GM23338 (cell line): ENCODE measurements around the gene MPL. TPM values are rescaled to one million over a fixed set of nuclear protein-coding genes. Genes with fewer than 3 reads are reported as not detected.
A peak's percentile ranks its signal among the peaks of the same experiment; 100 is the strongest.

ENCODE experiments used
- ATAC-seq: fragments of 200-7000 bp; cut with Tn5 transposase; 3 replicates; pipeline ENCODE4 v1.9.1; 2020
- DNase-seq: peaks from one replicate; pipeline ENCODE4 v3.0.0-alpha.2; 2015; ENCODE audit warnings: low spot score
- H2AFZ ChIP-seq: fragments of 200-600 bp; sonication (generic); 2 replicates; pipeline ENCODE4 v1.8.0; 2016; ENCODE audit warnings: antibody characterized with exemption, mild to moderate bottlenecking, moderate library complexity
- H3F3A ChIP-seq: fragments of 200-600 bp; sonication (generic); replicated peaks from 2 replicates; pipeline ENCODE4 v1.8.0; 2017; ENCODE audit warnings: antibody characterized with exemption, mixed run types, low read depth
- H3K27ac ChIP-seq: fragments of 200-600 bp; sonication (generic); 2 replicates; pipeline ENCODE4 v1.6.1; 2016; ENCODE audit warnings: low read depth
- H3K27me3 ChIP-seq: fragments of 200-600 bp; sonication (generic); 2 replicates; pipeline ENCODE4 v1.8.0; 2016; ENCODE audit warnings: mild to moderate bottlenecking, mixed run types, moderate library complexity; ENCODE audit not compliant: insufficient read depth
- H3K36me3 ChIP-seq: fragments of 200-600 bp; sonication (generic); 2 replicates; pipeline ENCODE4 v1.8.0; 2016; ENCODE audit warnings: mild to moderate bottlenecking; ENCODE audit not compliant: insufficient read depth
- H3K4me1 ChIP-seq: fragments of 200-600 bp; sonication (generic); 2 replicates; pipeline ENCODE4 v1.8.0; 2016; ENCODE audit warnings: mild to moderate bottlenecking, moderate library complexity; ENCODE audit not compliant: insufficient read depth
- H3K4me2 ChIP-seq: fragments of 200-600 bp; sonication (generic); 2 replicates; pipeline ENCODE4 v1.7.1; 2017; ENCODE audit warnings: mixed run types
- H3K4me3 ChIP-seq: fragments of 200-600 bp; sonication (generic); 2 replicates; pipeline ENCODE4 v1.6.1; 2016; ENCODE audit warnings: mixed run types
- H3K79me2 ChIP-seq: fragments of 200-600 bp; sonication (generic); replicated peaks from 2 replicates; pipeline ENCODE4 v1.8.0; 2017; ENCODE audit warnings: mild to moderate bottlenecking; ENCODE audit not compliant: insufficient read depth
- H3K9me2 ChIP-seq: fragments of 200-600 bp; sonication (generic); 2 replicates; pipeline ENCODE4 v1.8.0; 2017; ENCODE audit not compliant: insufficient read depth
- H4K20me1 ChIP-seq: fragments of 200-600 bp; sonication (generic); replicated peaks from 2 replicates; pipeline ENCODE4 v1.8.0; 2017; ENCODE audit warnings: mild to moderate bottlenecking; ENCODE audit not compliant: insufficient read depth
- H3K27ac Mint-ChIP-seq: 2 replicates; pipeline ENCODE4 v1.8.0; 2020; ENCODE audit warnings: inconsistent platforms, mild to moderate bottlenecking, moderate library complexity, mixed read lengths
- H3K27me3 Mint-ChIP-seq: 3 replicates; pipeline ENCODE4 v1.8.0; 2022; ENCODE audit warnings: low read depth, mild to moderate bottlenecking, moderate library complexity, mixed read lengths, inconsistent platforms; ENCODE audit not compliant: insufficient read depth, poor library complexity
- H3K36me3 Mint-ChIP-seq: 3 replicates; pipeline ENCODE4 v1.8.0; 2021; ENCODE audit warnings: low read depth, mild to moderate bottlenecking, inconsistent platforms, moderate library complexity, mixed read lengths
- H3K4me1 Mint-ChIP-seq: 3 replicates; pipeline ENCODE4 v1.8.0; 2020; ENCODE audit warnings: mild to moderate bottlenecking, inconsistent platforms, mixed read lengths
- H3K4me3 Mint-ChIP-seq: 3 replicates; pipeline ENCODE4 v1.8.0; 2021; ENCODE audit warnings: moderate library complexity, mild to moderate bottlenecking, inconsistent platforms, mixed read lengths
- H3K9me3 Mint-ChIP-seq: 3 replicates; pipeline ENCODE4 v1.8.0; 2020; ENCODE audit warnings: moderate library complexity, mild to moderate bottlenecking, inconsistent platforms, mixed read lengths
- CTCF ChIP-seq, 2 experiments: fragments of 200-600 bp in 1 of 2; sonication (generic) in 1 of 2; conservative IDR thresholded peaks; 2 replicates each; pipeline versions ENCODE4 v1.5.1 to v1.6.1; 2016 to 2017; ENCODE audit warnings: antibody characterized with exemption in 2 of 2, low read depth in 2 of 2, mild to moderate bottlenecking in 2 of 2, moderate library complexity in 1 of 2
- EZH2 ChIP-seq: fragments of 200-600 bp; sonication (generic); IDR thresholded peaks from one replicate; pipeline ENCODE4 v1.8.0; 2017; ENCODE audit warnings: antibody characterized with exemption, mild to moderate bottlenecking, low read depth; ENCODE audit not compliant: unreplicated experiment
- EZH2phosphoT487 ChIP-seq: fragments of 200-600 bp; sonication (generic); IDR thresholded peaks from one replicate; pipeline ENCODE4 v1.8.1; 2018; ENCODE audit warnings: antibody characterized with exemption; ENCODE audit not compliant: unreplicated experiment
- JUNB ChIP-seq: IDR thresholded peaks from one replicate; pipeline ENCODE4 v1.6.1; 2016; ENCODE audit warnings: antibody characterized with exemption; ENCODE audit not compliant: unreplicated experiment
- POLR2AphosphoS5 ChIP-seq: IDR thresholded peaks from 2 replicates; pipeline ENCODE4 v1.6.1; 2016; ENCODE audit warnings: antibody characterized with exemption, low read depth
- REST ChIP-seq: IDR thresholded peaks from one replicate; pipeline ENCODE4 v1.6.1; 2018; ENCODE audit warnings: antibody characterized with exemption; ENCODE audit not compliant: unreplicated experiment
- STAT1 ChIP-seq: IDR thresholded peaks from one replicate; pipeline ENCODE4 v1.6.1; 2016; ENCODE audit warnings: antibody characterized with exemption; ENCODE audit not compliant: unreplicated experiment
- ZNF114 ChIP-seq: fragments of 250-450 bp; sonication (Bioruptor Pico); IDR thresholded peaks from 2 replicates; pipeline ENCODE4 v1.5.0; 2020; ENCODE audit warnings: mild to moderate bottlenecking, moderate library complexity
- ZNF331 ChIP-seq: fragments of 250-450 bp; sonication (Bioruptor Pico); IDR thresholded peaks from 2 replicates; pipeline ENCODE4 v1.5.0; 2020; ENCODE audit warnings: low read depth, mild to moderate bottlenecking, moderate library complexity
- polyA plus RNA-seq: library from polyadenylated mRNA; unstranded; fragments of >200 nt; fragmentation: Nextera tagmentation; extraction: Ambion mirVana; gene quantifications from 2 replicates; pipeline ENCODE4 v1.2.1, GENCODE V29; 2016
- total RNA-seq: library from RNA; depleted of rRNA; stranded (reverse); fragments of >200 nt; shearing (Covaris generic); gene quantifications from 2 replicates; pipeline ENCODE4 v1.2.3, GENCODE V29; 2014
- TF ChIP-seq, protein P1 (sequence below): fragments of 250-450 bp; sonication (Bioruptor Pico); IDR thresholded peaks from 2 replicates; pipeline ENCODE4 v1.5.0; 2020; ENCODE audit warnings: mild to moderate bottlenecking, moderate library complexity

Gene MPL
- total and polyA plus RNA-seq, 2 experiments from 2014 or later = not detected

- Histone ChIP-seq H3K79me2 (peaks cover 18% of the 10 kb centered on the region), H3K27ac (no peak overlapping the region), H3K9me2 (no peaks in the 10 kb centered on the region), H3K4me1 (peaks cover 19% of the 10 kb centered on the region), H3F3A (peaks cover 34% of the 10 kb centered on the region), H3K36me3 (peaks cover 18% of the 10 kb centered on the region), H4K20me1 (peaks cover 22% of the 10 kb centered on the region), H3K27me3 (no peaks in the 10 kb centered on the region), H3K4me3 (peak overlapping the region; percentile 90), H3K4me2 (peak overlapping the region; percentile 94), H2AFZ (no peak overlapping the region)
- DNase-seq = peak; percentile 67
- H3K36me3 Mint-ChIP-seq = peaks cover 36% of the 10 kb centered on the region
- H3K27me3 Mint-ChIP-seq = peaks cover 7% of the 10 kb centered on the region
- H3K27ac Mint-ChIP-seq = no peak overlapping the region
- no peak for TF ChIP-seq STAT1
- H3K9me3 Mint-ChIP-seq = no peaks in the 10 kb centered on the region; the same call in 2 of the 3 replicates
- H3K4me1 Mint-ChIP-seq = peaks cover 28% of the 10 kb centered on the region
- H3K4me3 Mint-ChIP-seq = peak overlapping the region; percentile 82
- ATAC-seq = peak; percentile 36
Measured at GRCh38 chr1:43366179-43366578, 28.6 kb downstream of the MPL start.

DNA sequence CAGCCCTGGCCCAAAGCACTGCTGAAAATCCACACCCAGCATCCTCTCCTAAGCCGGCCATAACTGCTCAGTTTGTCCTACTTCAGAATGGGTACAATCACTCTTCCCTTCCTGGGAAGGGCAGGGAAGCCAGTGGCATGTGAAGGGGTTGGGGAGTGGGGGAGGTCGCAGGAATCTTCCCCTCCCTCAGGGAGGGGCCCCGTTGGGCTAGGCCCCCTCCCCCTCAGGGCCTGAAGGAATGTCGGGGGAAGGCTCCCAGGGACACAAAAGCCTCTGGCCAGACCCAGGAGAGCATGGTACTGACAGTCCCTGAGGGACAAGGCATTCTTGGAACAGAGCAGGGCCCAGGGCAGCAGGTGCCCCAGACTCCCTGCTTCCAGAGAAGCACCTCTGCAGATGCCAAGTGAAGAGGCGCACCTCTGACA, 29.0 kb downstream of the MPL start:
- Histone ChIP-seq H3F3A (peaks cover 30% of the 10 kb centered on the region), H3K27ac (no peak overlapping the region), H3K9me2 (no peaks in the 10 kb centered on the region), H2AFZ (no peak overlapping the region), H3K27me3 (no peaks in the 10 kb centered on the region), H3K36me3 (peaks cover 13% of the 10 kb centered on the region), H3K4me3 (peak overlapping the region; percentile 90), H4K20me1 (peaks cover 17% of the 10 kb centered on the region), H3K4me1 (peaks cover 19% of the 10 kb centered on the region), H3K4me2 (peak overlapping the region; percentile 94), H3K79me2 (peaks cover 13% of the 10 kb centered on the region)
- peak; percentile 15 for ATAC-seq
- Mint-ChIP-seq H3K27me3 (peaks cover 6% of the 10 kb centered on the region), H3K36me3 (peaks cover 32% of the 10 kb centered on the region), H3K27ac (no peak overlapping the region), H3K4me1 (peaks cover 24% of the 10 kb centered on the region), H3K4me3 (peak overlapping the region; percentile 82), H3K9me3 (no peaks in the 10 kb centered on the region; the same call in 2 of the 3 replicates)
- peak; percentile 47 for DNase-seq
- TF ChIP-seq ZNF114 (CRISPR knock-in tag) (no peak), EZH2phosphoT487 (no peak), STAT1 (no peak), CTCF (conservative IDR thresholded peaks at IDR 0.05; ENCODE audit: low read depth in 2 of 2) (no peak), REST (no peak), EZH2 (no peak), POLR2AphosphoS5 (no peak), JUNB (no peak), ZNF331 (CRISPR knock-in tag) (no peak)
- TF ChIP-seq, protein P1, sequence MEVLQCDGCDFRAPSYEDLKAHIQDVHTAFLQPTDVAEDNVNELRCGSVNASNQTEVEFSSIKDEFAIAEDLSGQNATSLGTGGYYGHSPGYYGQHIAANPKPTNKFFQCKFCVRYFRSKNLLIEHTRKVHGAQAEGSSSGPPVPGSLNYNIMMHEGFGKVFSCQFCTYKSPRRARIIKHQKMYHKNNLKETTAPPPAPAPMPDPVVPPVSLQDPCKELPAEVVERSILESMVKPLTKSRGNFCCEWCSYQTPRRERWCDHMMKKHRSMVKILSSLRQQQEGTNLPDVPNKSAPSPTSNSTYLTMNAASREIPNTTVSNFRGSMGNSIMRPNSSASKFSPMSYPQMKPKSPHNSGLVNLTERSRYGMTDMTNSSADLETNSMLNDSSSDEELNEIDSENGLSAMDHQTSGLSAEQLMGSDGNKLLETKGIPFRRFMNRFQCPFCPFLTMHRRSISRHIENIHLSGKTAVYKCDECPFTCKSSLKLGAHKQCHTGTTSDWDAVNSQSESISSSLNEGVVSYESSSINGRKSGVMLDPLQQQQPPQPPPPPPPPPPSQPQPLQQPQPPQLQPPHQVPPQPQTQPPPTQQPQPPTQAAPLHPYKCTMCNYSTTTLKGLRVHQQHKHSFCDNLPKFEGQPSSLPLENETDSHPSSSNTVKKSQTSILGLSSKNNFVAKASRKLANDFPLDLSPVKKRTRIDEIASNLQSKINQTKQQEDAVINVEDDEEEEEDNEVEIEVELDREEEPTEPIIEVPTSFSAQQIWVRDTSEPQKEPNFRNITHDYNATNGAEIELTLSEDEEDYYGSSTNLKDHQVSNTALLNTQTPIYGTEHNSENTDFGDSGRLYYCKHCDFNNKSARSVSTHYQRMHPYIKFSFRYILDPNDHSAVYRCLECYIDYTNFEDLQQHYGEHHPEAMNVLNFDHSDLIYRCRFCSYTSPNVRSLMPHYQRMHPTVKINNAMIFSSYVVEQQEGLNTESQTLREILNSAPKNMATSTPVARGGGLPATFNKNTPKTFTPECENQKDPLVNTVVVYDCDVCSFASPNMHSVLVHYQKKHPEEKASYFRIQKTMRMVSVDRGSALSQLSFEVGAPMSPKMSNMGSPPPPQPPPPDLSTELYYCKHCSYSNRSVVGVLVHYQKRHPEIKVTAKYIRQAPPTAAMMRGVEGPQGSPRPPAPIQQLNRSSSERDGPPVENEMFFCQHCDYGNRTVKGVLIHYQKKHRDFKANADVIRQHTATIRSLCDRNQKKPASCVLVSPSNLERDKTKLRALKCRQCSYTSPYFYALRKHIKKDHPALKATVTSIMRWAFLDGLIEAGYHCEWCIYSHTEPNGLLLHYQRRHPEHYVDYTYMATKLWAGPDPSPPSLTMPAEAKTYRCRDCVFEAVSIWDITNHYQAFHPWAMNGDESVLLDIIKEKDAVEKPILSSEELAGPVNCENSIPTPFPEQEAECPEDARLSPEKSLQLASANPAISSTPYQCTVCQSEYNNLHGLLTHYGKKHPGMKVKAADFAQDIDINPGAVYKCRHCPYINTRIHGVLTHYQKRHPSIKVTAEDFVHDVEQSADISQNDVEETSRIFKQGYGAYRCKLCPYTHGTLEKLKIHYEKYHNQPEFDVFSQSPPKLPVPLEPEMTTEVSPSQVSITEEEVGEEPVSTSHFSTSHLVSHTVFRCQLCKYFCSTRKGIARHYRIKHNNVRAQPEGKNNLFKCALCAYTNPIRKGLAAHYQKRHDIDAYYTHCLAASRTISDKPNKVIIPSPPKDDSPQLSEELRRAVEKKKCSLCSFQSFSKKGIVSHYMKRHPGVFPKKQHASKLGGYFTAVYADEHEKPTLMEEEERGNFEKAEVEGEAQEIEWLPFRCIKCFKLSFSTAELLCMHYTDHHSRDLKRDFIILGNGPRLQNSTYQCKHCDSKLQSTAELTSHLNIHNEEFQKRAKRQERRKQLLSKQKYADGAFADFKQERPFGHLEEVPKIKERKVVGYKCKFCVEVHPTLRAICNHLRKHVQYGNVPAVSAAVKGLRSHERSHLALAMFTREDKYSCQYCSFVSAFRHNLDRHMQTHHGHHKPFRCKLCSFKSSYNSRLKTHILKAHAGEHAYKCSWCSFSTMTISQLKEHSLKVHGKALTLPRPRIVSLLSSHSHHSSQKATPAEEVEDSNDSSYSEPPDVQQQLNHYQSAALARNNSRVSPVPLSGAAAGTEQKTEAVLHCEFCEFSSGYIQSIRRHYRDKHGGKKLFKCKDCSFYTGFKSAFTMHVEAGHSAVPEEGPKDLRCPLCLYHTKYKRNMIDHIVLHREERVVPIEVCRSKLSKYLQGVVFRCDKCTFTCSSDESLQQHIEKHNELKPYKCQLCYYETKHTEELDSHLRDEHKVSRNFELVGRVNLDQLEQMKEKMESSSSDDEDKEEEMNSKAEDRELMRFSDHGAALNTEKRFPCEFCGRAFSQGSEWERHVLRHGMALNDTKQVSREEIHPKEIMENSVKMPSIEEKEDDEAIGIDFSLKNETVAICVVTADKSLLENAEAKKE (CRISPR knock-in tag) = no peak
